ENCODE measurements around the gene OPCML.

Gene OPCML

DNA sequence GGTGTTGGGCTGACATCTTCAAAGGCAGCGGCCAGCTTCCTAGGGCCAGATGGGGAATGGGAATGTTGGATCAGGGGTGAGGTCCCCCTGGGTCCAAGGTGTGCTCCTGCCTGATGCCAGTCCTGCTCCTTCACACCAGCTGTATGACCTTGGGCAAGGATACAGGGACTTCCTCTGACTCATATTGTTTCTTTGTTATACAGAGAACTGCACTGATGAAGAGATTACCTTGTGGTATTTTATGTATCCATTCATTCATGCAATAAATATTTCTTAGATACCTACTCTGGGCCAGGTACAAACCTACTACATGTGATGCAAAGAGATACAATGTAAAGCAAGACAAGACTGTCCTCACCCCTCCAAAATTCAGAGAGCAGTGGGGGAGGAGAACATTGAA lies 3.9 kb upstream of the OPCML start:
- DNase-seq = no peak

DNA sequence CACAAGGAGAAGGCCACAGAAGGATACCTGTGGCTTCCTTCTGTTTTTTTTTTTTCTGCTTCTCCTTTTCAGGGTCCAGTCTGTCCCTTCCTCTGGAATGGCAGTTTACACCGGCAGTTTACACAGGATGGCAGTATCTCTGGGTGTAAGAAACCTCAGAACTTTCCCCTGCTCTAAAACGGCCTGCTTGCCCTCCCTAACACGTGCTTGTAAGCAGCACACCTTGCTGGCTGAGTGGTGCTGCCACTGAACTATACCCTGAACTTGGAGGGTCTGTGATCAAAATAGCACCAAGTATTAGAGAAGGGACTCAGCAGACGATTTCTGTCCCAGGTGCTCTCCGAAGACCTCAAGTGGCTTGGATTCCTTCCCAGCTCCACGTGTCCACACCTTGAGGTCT lies 904 bp upstream of the OPCML start:
- DNase-seq = no peak

DNA sequence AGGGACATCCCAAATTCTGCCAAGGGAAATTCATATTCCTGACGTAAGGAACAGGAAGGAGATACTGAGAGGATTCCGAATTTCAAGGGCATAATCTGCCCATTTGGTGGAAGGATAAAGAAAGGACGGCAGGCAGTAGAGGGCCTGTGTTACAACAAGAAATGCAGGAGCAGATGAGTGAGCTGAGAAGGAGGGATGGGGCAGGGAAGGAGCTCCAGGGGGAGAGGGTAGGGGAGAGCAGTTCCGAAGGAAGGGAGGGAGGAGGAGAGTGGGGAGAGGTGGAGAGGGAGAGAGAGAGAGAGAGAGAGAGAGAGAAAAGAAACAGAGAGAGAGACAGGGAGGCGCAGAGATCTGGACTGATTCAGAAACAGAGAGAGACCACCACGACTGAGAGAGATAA lies 843 bp downstream of the OPCML start:
- no peak for DNase-seq

DNA sequence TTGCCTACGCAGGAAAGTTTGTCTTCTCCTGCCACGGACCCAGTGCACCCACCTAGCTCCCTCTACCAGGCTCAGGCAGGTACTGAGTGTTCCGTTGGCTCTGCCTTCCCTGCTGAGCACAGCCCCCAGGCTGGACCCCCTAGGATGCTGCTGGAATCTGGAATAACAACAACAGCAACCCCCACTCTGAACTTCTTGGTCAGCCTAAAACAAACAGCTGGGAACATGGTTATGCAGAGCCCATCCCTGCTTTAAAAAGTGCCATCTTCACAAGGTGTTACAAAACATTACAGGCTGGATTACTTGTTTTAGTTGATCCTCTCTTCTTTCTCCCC lies 1.8 kb downstream of the OPCML start:
- DNase-seq = no peak

DNA sequence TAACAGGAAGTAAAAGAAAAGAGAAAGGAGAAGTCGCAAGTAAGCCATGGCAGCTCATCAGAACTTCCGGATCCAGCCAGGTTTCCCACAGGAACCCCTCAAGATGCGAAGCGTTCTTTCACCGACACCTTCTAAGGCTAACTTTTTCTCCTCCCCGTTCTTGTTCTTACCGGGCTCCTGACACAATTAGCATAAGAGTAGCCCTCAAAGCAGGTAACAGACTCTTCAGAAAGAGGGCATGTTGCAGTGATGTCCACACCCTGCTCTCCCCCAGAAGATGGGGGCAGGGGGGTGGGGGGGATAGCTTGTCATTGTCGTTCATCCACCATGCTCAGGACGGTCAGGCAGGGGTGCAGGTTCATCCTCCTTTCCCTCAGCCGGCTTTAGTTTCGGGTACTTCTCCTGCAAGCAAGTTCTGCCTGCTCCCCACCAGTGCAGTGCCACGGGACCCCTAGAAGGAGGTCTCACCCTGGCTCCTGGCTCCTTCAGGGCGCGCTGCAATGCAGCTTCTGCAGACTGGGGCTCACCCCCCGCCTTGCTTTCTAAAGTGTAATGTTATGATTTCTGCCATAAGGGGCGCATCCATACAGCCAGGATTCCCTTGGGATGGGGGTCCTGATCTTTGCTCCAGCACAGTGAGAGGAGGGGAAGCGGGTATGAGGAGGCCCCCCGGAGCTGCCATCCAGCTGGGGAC lies 2.3 kb downstream of the OPCML start:
- DNase-seq = no peak

DNA sequence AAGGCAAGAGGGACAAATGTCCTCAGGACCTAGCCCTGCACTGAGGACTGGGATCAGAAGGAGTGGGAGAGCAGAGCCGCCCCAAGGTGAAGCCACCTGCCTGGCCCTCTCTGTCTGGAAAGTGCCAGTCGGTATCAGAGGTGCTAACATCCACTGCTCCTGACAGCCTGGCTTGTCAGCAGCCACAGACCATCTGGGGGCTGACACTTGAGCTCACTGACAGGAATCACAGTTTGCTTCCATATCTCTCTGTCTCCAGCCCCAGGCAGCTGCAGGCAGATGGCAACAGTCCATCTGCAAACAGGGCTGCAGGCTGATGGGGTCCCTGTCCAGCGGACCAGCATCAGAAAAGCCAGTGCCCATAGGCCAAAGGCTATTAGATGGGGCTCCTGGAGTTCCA lies 5.5 kb downstream of the OPCML start:
- no peak for DNase-seq

DNA sequence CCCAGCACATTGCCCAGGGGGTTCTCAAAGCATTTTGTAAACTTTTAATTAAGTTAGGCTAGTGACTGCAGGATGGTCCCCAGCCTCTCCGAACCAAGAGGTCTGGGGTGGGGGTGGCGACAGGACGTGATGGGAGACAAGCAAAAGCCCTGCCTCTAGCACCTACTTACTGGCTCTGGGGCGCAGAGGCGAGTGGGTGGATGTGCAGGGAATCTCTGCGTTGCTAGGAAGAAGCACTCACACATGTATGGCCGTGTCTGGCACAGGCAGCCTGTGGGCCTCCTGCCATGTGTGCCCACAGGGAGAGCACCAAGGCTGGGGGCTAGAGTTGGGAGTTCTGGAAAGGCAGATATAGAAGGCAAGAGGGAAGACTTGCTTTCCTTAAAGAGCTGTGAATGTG lies 6.3 kb downstream of the OPCML start:
- no peak for DNase-seq

DNA sequence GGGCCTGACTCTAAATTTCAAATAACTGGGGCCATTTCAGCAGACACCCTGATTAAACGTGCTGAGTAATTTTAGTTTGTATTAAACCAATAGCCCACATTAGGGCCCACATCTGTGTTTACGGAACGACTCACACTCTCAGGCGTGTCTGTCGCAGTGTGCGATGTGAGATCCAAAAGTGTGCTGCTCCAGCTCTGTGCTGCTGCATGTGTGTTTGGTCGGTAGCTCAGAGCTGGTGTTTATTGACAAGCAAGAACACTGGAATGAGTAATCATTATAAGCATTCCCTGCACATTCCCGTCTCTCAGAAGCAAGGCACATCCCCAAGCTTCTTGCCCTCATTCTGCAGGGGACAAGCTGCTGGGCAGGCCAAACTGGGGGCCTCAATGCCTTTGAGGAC lies 7.8 kb downstream of the OPCML start:
- DNase-seq = no peak

DNA sequence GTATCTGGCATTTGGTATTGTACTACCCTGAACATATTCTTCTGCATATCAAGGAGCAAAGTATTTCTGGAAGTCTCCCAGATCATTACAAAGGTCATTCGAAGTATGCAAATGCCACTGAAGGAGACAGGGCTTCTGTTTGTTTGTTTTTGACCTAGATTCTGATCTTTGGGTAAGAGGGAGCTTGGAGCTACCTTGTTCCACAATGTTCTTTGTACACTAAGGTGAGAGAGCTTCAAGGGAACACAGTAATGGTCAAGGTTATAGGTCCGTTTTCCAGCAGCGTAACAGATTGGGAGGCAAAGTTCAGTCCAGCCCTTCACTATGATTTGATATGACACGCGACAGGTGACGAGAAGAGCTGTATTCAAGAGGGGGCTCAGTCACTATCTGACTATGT lies 10.0 kb downstream of the OPCML start:
- DNase-seq = no peak

DNA sequence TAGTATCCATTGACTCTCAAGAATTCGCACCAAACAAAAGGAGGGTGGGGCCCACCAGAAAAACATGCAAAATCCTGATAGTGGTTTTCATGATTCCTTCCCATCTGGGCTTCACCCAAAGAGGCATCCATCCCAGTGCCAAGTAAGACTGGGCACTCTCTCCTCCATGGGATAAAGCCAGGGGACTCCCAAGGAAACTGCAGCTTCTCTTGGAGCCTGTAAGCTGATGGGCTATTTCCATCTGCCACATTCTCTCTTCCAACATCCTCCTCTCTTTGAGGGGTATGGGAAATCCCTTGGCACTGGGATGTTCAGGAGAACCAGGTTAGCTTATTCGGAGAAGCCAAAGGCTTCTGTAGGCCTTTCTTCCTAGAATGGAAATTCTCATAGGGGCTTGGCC lies 10.8 kb downstream of the OPCML start:
- no peak for DNase-seq

DNA sequence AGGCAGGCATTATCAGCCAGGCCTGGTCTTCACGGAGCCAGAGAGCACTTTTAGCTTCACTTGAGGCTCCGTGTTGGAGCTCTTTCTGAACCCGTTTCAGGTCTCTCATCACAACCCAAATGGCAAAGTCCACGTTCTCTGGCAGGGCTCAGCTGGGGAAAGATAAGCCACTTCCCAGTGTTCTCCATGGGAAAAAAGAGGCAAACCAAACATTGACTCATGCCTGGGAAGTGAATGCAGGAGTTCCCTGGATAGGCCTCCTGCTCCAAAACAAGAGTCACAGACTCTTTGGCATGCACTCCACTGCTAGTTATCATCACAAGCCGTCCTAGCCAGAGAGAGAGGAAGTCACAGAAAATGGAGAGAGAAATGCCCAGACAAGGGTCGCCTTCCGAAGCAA lies 11.6 kb downstream of the OPCML start:
- DNase-seq = no peak

DNA sequence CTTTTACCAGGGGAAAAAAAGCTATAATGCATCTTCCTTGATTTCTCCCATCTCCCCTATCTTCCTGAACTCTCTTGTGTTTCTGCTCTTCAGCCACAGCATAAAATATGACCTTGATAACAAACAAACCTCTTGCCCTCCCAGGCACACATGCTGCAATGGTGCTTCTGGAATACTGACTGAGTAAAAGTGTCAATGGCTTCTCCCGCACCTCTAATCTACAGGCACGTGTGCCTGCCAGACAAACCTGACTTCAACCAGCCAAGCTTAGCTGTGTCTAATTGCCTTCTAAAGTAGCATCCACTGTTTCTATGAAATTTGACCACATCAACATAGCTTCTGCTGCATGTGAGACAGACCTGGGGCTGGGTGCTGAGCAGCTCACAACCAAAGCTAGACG lies 12.7 kb downstream of the OPCML start:
- DNase-seq = no peak

DNA sequence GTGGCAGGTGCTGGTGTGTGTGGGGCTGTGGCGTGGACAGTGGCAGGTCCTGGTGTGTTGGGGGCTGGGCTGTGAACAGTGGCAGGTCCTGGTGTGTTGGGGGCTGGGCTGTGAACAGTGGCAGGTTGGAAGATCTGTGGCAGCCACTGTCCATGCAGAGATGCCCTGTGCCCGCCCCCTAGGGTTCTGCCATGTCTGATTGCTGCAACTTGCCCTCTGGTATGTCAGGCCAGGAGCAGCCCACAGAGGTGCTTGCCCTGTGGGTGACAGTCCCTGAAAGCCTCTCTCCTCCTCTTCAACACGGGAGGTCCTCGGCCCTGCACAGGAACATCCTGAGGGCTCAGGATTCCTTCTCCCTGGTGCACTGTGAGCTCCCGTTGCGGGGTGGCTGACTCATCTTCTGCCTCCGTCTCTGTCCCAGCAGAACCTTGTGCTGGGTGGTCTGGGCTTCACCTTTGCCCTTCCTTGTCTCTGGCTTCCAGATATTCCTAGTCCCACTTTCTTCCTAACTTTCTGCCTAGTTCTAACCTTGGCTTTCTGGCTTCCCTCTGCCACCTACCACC lies 13.5 kb downstream of the OPCML start:
- no peak for DNase-seq

DNA sequence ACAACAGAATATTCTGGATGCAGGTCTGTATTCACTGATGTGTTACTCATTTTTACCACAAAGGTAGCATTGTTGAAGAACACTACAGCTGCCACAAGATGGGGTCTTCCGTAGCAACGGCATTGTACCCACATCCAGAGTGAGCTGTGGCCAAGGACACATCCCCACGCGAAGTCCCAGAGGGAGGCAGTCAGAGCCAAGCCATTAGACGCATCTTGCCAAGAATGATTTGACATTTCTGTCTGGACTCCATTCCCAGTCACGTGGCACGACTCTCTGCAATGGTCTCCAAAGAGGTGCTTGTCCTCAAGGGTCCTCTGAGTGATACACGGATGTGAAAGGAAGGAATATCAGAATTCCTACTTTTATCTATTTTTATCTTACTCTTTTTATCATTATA lies 15.5 kb downstream of the OPCML start:
- DNase-seq = no peak

DNA sequence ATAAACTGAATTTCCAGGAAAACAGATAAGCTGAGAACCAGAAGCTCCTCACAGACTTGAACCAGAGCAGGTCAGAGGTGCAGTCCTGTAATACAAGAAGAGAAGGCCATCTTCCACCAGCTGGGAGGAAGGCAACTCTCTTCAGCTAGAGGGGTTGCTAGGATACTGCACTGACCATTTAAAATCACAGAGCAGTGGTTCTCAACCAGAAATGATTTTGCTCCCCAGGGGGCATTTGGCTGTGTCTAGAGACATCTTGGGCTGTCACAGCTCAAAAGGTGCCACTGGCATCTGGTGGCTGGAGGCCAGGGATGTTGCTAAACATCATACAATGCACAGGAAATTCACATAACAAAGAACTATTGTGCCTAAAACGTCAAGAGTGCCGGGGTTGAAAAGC lies 17.2 kb downstream of the OPCML start:
- no peak for DNase-seq

DNA sequence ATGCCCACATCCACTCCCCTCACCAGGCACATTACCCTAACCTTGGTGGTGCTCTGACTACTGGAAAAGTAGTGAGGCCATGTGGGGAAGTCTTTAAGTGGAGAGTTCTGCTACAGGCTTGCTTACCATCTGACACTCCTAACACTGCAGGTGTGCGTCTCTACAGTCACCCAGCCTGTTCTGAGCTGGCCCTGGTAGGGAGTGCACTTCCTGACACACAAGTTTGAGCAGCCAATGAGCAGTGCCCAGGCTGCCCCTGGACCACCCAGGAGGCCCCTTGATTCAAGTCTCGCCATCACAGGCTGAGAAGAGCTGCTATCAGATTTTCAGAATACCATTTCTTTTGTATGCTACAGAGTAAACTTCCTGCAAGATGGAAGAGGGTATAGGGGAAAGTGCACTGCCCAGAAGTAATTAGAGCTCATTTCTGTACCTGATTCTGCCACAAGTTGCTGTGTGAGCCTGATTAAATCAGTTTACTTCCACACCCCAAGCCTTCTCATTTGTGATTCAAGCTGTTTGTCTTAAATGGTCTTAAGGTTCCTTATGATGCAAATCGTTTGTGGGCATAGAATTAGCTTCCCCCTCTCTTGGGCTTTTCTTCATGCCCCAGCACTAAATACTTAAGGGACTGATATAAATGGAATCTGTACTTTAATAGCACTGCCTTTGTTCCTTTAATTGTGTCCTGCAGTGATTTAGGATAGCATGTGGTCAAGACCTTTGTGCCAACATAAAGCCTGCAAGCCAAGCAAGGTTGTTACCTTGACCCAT lies 22.2 kb downstream of the OPCML start:
- no peak for DNase-seq

DNA sequence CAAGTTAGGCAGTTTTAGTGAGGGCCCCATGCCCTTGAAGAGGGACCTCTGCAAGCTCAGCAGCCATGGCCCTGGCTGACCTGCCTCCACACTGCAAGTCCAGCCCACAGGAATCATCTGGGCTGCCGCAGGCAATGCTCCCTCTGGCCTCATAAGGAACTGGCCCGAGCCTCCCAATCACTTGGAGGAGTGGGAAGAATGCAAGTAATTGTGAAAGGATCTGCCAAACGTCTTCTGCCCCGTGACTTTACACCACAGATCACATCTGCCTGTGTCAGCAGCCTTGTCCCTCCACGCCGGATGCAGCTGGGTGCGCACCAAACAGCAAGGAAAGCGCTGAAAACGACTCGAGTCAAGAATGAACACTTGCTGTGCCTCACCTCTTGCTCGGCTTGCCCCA lies 23.8 kb downstream of the OPCML start:
- no peak for DNase-seq

DNA sequence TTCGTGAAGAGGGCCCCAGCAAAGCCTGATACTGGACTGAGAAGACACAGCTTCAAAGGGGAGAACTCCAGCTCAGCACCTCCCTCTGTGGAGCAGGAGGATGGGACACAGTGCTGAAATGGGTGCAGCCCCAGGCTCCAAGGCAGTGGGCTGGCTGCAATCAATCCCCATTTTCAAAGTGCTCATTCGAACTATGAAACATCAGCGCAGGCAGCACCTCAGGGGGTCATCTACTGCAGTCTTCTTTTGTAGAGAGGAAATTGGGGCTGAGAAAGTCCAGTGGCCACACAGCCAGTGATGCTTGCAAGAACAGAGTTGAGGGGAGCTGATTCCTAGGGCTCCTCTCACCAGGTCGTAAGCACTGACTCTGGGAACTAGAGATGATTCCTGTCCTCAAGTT lies 25.1 kb downstream of the OPCML start:
- DNase-seq = no peak

DNA sequence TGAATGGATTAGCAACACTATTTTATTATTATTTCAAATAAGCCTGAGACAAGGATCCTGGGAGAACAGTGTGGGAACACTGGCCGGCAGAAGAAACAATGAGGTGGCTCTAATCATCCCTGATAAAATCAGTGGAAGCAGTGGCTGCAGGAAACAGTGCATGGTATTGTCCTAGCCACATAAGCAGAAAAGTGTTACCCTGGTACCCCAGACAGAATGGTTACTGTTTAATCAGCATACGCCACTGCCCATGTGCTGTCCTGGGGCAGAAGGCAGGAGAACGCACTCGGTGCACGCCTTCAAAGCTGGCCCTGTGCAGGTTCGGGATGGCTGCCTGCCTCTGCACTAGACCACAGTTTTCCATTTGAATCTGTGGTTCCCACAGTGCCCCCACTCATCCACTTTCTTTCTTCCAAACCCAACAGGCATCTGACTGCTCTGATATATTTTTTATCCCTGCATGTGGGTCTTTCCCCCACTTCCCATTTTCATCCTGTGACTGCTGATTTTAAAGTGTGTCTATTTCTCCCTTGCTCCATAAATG lies 25.7 kb downstream of the OPCML start:
- no peak for DNase-seq

DNA sequence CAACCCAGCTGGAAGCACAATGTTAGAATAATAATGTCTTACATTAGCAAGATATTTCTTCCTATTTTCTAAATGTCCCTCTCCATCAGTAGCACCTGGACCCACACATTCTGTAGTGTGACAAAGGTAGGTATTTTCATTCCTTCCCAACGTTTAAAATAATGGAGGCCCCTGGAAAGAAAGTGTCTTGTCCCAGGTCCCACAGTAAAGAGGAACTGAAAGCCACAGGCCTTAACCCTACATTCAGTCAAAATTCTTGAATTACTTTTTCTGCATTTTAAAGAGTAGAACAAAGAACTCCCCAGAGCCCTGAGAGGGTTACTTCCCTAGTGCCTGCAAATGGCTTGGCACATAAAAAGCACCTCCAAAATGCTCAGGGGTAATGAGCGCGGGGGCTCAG lies 26.3 kb downstream of the OPCML start:
- no peak for DNase-seq

DNA sequence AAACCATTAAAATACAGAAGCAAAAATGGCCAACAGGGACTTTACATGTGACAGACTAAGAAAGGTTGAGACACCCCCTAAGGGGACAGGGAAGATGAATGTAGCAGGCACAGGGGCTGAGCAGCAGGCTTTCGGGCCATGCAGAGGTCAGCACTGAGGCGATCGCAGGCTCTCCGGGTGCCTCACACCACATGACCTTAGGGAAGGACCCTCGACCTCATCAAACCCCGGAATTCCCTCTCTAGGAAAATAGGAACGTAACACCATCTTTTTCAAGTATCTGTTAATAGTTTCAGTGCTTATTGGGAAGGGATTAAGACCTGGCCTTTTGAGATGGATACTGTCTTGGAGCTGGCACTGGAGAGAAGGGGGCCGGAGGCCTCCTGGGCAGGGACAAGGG lies 27.4 kb downstream of the OPCML start:
- DNase-seq = no peak

DNA sequence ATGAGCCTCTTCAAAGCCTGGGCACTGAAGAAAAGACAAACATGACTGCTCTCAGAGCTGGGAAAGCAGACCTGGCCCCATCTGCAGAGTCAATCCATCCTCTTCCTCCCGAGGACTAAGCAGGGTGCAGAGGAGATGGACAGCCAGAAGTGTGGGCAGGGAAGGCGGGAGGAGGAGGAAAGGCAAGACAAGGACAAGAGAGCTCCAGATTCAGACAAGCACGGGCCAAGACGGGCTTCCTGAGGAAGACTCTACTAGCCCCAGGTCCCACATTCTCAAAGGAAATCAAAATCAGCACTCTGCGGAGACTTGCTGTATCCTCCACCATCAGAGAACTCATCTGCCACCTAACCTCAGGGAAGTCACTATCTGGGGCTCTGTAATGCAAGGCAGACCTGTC lies 28.5 kb downstream of the OPCML start:
- no peak for DNase-seq

DNA sequence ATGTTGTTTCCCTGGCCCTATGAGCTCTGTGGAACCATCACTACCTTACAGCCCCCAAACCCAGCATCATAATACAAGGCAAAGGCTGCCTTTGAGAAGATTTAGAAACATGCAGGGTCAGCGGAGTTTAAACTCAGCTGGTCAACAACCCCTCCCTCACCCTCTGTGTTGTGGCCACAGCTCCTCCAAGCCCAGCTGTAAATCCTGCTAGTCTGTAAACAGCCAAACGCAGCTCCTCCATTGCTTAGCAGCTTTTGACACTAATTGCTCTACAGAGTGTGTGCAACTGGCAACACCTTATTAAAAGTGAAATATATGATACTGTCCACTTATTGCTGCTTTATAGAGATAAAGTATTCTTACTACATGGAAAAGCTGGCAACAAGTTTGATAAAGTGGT lies 29.1 kb downstream of the OPCML start:
- no peak for DNase-seq

Data from stimulated activated CD4-positive, alpha-beta T cell treated with anti-CD3 and anti-CD28 coated beads, Interleukin-4, amount 100 ng/mL, for 4 hours (primary cell).